Liver (tissue), 9 donors: ENCODE data around the gene RAB38. TPM values are rescaled to one million over a fixed set of nuclear protein-coding genes. Genes with fewer than 3 reads are reported as not detected.

Experiments used
- DNase-seq: peaks from one replicate; pipeline ENCODE4 v3.0.0-alpha.2; 2017; ENCODE audit warnings: low spot score
- H3K27ac ChIP-seq, 2 donors: one replicate each; pipeline ENCODE4 v1.7.0; 2013; ENCODE audit warnings: inconsistent platforms in 2 of 2, low read length in 2 of 2, control low read depth in 1 of 2, low read depth in 1 of 2, mild to moderate bottlenecking in 1 of 2
- H3K27me3 ChIP-seq, 4 donors: one replicate each; pipeline versions ENCODE4 v1.6.1 to v1.7.0; 2013; ENCODE audit warnings: low read length in 3 of 4, inconsistent platforms in 1 of 4, mild to moderate bottlenecking in 1 of 4, moderate library complexity in 1 of 4; ENCODE audit not compliant: control insufficient read depth in 4 of 4, insufficient read depth in 4 of 4
- H3K36me3 ChIP-seq, 4 donors: one replicate each; pipeline versions ENCODE4 v1.6.1 to v1.7.0; 2013; ENCODE audit warnings: low read length in 3 of 4, mild to moderate bottlenecking in 3 of 4, low read depth in 1 of 4, moderate library complexity in 1 of 4; ENCODE audit not compliant: control insufficient read depth in 4 of 4, insufficient read depth in 3 of 4
- H3K4me1 ChIP-seq, 4 donors: one replicate each; pipeline versions ENCODE4 v1.6.1 to v1.7.0; 2013; ENCODE audit warnings: low read length in 3 of 4, mild to moderate bottlenecking in 3 of 4, moderate library complexity in 1 of 4; ENCODE audit not compliant: control insufficient read depth in 4 of 4, insufficient read depth in 4 of 4
- H3K4me3 ChIP-seq, 3 donors: one replicate each; pipeline versions ENCODE4 v1.6.1 to v1.7.0; 2013; ENCODE audit warnings: low read length in 3 of 3, control low read depth in 1 of 3, low read depth in 1 of 3, mild to moderate bottlenecking in 1 of 3
- H3K9ac ChIP-seq, 2 donors: one replicate each; pipeline ENCODE4 v1.7.0; 2013; ENCODE audit warnings: low read length in 2 of 2, mild to moderate bottlenecking in 2 of 2, moderate library complexity in 2 of 2, control low read depth in 1 of 2, low read depth in 1 of 2
- H3K9me3 ChIP-seq, 4 donors: one replicate each; pipeline versions ENCODE4 v1.6.1 to v1.7.0; 2013; ENCODE audit warnings: low read length in 3 of 4; ENCODE audit not compliant: control insufficient read depth in 4 of 4
- EGR1 ChIP-seq, 2 donors: IDR thresholded peaks; 2 replicates each; pipeline ENCODE4 v1.6.1; 2016 to 2018; ENCODE audit warnings: antibody characterized with exemption in 2 of 2, low read depth in 2 of 2
- FOXA1 ChIP-seq: IDR thresholded peaks from 2 replicates; pipeline ENCODE4 v1.6.1; 2016; ENCODE audit warnings: antibody characterized with exemption
- FOXA2 ChIP-seq: IDR thresholded peaks from 2 replicates; pipeline ENCODE4 v1.6.1; 2016; ENCODE audit warnings: antibody characterized with exemption
- GABPA ChIP-seq, 2 donors: IDR thresholded peaks in 1 of 2; conservative IDR thresholded peaks in 1 of 2; 2 replicates each; pipeline ENCODE4 v1.6.1; 2016; ENCODE audit warnings: antibody characterized with exemption in 2 of 2, mild to moderate bottlenecking in 1 of 2, moderate library complexity in 1 of 2
- HNF4A ChIP-seq, 2 donors: conservative IDR thresholded peaks; 2 replicates each; pipeline ENCODE4 v1.6.1; 2016; ENCODE audit warnings: antibody characterized with exemption in 2 of 2, mild to moderate bottlenecking in 2 of 2
- HNF4G ChIP-seq: IDR thresholded peaks from 2 replicates; pipeline ENCODE4 v1.6.1; 2016; ENCODE audit warnings: antibody characterized with exemption
- JUND ChIP-seq, 2 donors: IDR thresholded peaks; 2 replicates each; pipeline ENCODE4 v1.6.1; 2016; ENCODE audit warnings: antibody characterized with exemption in 2 of 2
- NR2F2 ChIP-seq: IDR thresholded peaks from 2 replicates; pipeline ENCODE4 v1.6.1; 2016; ENCODE audit warnings: antibody characterized with exemption
- RXRA ChIP-seq, 2 donors: IDR thresholded peaks; 2 replicates each; pipeline ENCODE4 v1.6.1; 2017 to 2018; ENCODE audit warnings: antibody characterized with exemption in 2 of 2, mild to moderate bottlenecking in 1 of 2
- TAF1 ChIP-seq: conservative IDR thresholded peaks from 2 replicates; pipeline ENCODE4 v1.6.1; 2016; ENCODE audit warnings: antibody characterized with exemption, mild to moderate bottlenecking
- YY1 ChIP-seq: IDR thresholded peaks from 2 replicates; pipeline ENCODE4 v1.6.1; 2016; ENCODE audit warnings: antibody characterized with exemption, mild to moderate bottlenecking
- WGBS: extraction: QIAGEN DNeasy Blood & Tissue Kit; methylation state at CpG from one replicate; pipeline ENCODE4 v1.1.7; 2013; 5-methylcytosine and 5-hydroxymethylcytosine counted together
- polyA plus RNA-seq, 2 donors: library from polyadenylated mRNA; stranded (reverse) in 1 of 2; unstranded in 1 of 2; fragments of 200-250 nt in 1 of 2; fragments of >200 nt in 1 of 2; fragmentation: Nextera tagmentation in 1 of 2; extraction: Ambion mirVana in 1 of 2; gene quantifications; one replicate each; pipeline versions ENCODE4 v1.2.1 to v1.2.3, GENCODE V29; 2013 to 2015
- total RNA-seq, 2 donors: library from RNA; depleted of rRNA; stranded (reverse); fragments of >200 nt; gene quantifications; one replicate each; pipeline ENCODE4 v1.2.3, GENCODE V29; 2014
- TF ChIP-seq, protein P1 (sequence below): IDR thresholded peaks from 2 replicates; pipeline ENCODE4 v1.6.1; 2016; ENCODE audit warnings: antibody characterized with exemption
- TF ChIP-seq, protein P2 (sequence below): IDR thresholded peaks from 2 replicates; pipeline ENCODE4 v1.6.1; 2016; ENCODE audit warnings: antibody characterized with exemption, mild to moderate bottlenecking
- TF ChIP-seq, protein P3 (sequence below): IDR thresholded peaks from 2 replicates; pipeline ENCODE4 v1.6.1; 2016; ENCODE audit warnings: antibody characterized with exemption
- TF ChIP-seq, protein P4 (sequence below): fragments of 150-350 bp; IDR thresholded peaks from 2 replicates; pipeline ENCODE4 v1.5.1; 2017; ENCODE audit warnings: improper control_type of control experiment, low read depth, low read length; ENCODE audit not compliant: missing input control
- donor health status: healthy.
- donor health status: healthy.
- donor health status: healthy.
- donor health status: healthy.
- donor health status: healthy.

Gene RAB38
- total and polyA plus RNA-seq, 4 donors, result 0.32 to 2.2 (median 0.48) TPM

DNA sequence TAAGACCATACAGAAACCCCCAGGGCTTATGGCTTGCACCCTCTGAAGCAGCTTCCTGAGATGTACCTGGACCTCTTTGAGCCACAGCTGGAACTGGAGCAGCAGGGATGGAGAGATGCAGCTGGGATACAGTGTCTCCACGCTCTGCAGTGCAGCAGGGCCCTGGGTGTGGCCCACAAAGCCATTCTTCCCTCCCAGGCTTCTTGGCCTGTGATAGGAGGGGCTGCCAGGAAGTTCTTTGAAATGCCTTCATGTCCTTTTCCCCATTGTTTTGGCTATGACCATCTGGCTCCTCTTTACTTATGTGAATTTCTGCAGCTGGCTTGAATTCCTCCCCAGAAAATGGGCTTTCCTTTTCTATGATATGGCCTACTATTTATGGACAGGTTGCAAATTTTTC, 37.1 kb upstream of the RAB38 start:
- TF ChIP-seq FOXA2, result no peak
- TF ChIP-seq GABPA (IDR thresholded peaks at IDR 0.05 in 1 of 2, conservative IDR thresholded peaks at IDR 0.05 in 1 of 2), result no peak
- TF ChIP-seq, protein P1, sequence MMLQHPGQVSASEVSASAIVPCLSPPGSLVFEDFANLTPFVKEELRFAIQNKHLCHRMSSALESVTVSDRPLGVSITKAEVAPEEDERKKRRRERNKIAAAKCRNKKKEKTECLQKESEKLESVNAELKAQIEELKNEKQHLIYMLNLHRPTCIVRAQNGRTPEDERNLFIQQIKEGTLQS, result no peak
- no peak for TF ChIP-seq NR2F2
- no peak for TF ChIP-seq RXRA (IDR thresholded peaks at IDR 0.05)
- TF ChIP-seq, protein P2, sequence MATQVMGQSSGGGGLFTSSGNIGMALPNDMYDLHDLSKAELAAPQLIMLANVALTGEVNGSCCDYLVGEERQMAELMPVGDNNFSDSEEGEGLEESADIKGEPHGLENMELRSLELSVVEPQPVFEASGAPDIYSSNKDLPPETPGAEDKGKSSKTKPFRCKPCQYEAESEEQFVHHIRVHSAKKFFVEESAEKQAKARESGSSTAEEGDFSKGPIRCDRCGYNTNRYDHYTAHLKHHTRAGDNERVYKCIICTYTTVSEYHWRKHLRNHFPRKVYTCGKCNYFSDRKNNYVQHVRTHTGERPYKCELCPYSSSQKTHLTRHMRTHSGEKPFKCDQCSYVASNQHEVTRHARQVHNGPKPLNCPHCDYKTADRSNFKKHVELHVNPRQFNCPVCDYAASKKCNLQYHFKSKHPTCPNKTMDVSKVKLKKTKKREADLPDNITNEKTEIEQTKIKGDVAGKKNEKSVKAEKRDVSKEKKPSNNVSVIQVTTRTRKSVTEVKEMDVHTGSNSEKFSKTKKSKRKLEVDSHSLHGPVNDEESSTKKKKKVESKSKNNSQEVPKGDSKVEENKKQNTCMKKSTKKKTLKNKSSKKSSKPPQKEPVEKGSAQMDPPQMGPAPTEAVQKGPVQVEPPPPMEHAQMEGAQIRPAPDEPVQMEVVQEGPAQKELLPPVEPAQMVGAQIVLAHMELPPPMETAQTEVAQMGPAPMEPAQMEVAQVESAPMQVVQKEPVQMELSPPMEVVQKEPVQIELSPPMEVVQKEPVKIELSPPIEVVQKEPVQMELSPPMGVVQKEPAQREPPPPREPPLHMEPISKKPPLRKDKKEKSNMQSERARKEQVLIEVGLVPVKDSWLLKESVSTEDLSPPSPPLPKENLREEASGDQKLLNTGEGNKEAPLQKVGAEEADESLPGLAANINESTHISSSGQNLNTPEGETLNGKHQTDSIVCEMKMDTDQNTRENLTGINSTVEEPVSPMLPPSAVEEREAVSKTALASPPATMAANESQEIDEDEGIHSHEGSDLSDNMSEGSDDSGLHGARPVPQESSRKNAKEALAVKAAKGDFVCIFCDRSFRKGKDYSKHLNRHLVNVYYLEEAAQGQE, result no peak
- TF ChIP-seq JUND (IDR thresholded peaks at IDR 0.05), result no peak
- Histone ChIP-seq H3K36me3 (no peaks in the 10 kb centered on the region), H3K4me3 (no peak overlapping the region), H3K9me3 (no peaks in the 10 kb centered on the region), H3K4me1 (peaks cover 0 to 10% (median 3%) of the 10 kb centered on the region in 4 donors), H3K27ac (no peak overlapping the region), H3K9ac (no peak overlapping the region), H3K27me3 (no peaks in the 10 kb centered on the region)
- WGBS, result 66% methylated on average over 1 of the region's 1 CpG
- DNase-seq, result no peak

DNA sequence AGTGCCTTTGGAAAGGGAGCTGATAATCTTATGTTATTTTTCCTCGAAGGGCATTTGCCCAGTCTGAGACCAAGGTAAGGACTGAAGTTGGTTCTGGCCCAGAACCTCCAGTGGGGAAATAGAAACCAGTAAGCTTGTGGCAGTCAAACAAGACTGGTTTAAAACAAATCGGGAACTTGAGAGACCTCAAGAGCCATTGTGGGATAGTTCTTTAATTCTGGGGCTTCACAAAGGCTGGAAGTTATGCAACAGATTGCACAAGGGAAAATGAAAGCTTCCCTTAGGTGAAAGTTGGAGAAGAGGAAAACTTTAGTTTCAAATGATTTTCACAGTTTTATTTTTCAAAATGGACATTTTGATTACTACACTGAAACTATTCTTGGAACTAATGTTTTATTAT, 33.5 kb upstream of the RAB38 start:
- no peak for DNase-seq
- no peak overlapping the region for H3K27ac ChIP-seq
- 60% methylated on average over 2 of the region's 2 CpGs for WGBS
- no peaks in the 10 kb centered on the region for H3K9me3 ChIP-seq
- H3K4me1 ChIP-seq, result peaks cover 0 to 10% (median 3%) of the 10 kb centered on the region in 4 donors
- H3K27me3 ChIP-seq, result no peaks in the 10 kb centered on the region
- H3K36me3 ChIP-seq, result no peaks in the 10 kb centered on the region
- TF ChIP-seq FOXA1 (no peak), YY1 (peak; percentile 31)
- H3K9ac ChIP-seq, result no peak overlapping the region
- peak overlapping the region in 1 of 3 donors; percentile 12 for H3K4me3 ChIP-seq

DNA sequence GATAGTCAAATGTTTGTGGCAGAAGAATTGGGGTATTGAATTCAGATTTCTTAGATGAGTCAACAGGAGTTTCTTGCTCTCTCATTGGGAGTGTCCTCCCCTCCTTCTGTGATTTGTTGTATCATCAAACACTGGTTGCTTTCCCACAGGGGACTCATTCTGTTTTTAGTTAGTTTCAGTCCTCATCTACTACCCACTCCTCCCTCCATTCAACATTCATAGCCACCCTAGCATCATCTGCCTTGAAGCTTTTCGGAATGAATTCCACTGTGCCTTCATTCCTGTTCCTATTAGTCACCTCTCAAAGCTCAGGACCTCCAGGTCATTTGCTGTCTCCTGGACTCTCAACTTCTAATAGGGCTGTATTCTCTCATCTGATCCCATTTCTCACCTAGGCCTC, 31.5 kb upstream of the RAB38 start:
- no peak for TF ChIP-seq NR2F2
- TF ChIP-seq EGR1 (IDR thresholded peaks at IDR 0.05; ENCODE audit: low read depth in 2 of 2), result no peak
- no peak for TF ChIP-seq HNF4A (conservative IDR thresholded peaks at IDR 0.05)
- TF ChIP-seq, protein P3, sequence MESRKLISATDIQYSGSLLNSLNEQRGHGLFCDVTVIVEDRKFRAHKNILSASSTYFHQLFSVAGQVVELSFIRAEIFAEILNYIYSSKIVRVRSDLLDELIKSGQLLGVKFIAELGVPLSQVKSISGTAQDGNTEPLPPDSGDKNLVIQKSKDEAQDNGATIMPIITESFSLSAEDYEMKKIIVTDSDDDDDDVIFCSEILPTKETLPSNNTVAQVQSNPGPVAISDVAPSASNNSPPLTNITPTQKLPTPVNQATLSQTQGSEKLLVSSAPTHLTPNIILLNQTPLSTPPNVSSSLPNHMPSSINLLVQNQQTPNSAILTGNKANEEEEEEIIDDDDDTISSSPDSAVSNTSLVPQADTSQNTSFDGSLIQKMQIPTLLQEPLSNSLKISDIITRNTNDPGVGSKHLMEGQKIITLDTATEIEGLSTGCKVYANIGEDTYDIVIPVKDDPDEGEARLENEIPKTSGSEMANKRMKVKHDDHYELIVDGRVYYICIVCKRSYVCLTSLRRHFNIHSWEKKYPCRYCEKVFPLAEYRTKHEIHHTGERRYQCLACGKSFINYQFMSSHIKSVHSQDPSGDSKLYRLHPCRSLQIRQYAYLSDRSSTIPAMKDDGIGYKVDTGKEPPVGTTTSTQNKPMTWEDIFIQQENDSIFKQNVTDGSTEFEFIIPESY, result no peak
- no peak for TF ChIP-seq FOXA1
- TF ChIP-seq, protein P4, sequence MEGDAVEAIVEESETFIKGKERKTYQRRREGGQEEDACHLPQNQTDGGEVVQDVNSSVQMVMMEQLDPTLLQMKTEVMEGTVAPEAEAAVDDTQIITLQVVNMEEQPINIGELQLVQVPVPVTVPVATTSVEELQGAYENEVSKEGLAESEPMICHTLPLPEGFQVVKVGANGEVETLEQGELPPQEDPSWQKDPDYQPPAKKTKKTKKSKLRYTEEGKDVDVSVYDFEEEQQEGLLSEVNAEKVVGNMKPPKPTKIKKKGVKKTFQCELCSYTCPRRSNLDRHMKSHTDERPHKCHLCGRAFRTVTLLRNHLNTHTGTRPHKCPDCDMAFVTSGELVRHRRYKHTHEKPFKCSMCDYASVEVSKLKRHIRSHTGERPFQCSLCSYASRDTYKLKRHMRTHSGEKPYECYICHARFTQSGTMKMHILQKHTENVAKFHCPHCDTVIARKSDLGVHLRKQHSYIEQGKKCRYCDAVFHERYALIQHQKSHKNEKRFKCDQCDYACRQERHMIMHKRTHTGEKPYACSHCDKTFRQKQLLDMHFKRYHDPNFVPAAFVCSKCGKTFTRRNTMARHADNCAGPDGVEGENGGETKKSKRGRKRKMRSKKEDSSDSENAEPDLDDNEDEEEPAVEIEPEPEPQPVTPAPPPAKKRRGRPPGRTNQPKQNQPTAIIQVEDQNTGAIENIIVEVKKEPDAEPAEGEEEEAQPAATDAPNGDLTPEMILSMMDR, result no peak
- no peak for TF ChIP-seq YY1
- TF ChIP-seq GABPA (IDR thresholded peaks at IDR 0.05 in 1 of 2, conservative IDR thresholded peaks at IDR 0.05 in 1 of 2), result no peak
- no peak for TF ChIP-seq JUND (IDR thresholded peaks at IDR 0.05)
- TF ChIP-seq, protein P1, result no peak
- no peak for TF ChIP-seq HNF4G
- TF ChIP-seq, protein P2, result no peak
- no peak for TF ChIP-seq TAF1
- no peak for DNase-seq
- Histone ChIP-seq H3K27ac (no peak overlapping the region), H3K36me3 (no peaks in the 10 kb centered on the region), H3K9ac (no peak overlapping the region), H3K4me3 (no peak overlapping the region), H3K27me3 (no peaks in the 10 kb centered on the region), H3K4me1 (peaks cover 0 to 10% (median 3%) of the 10 kb centered on the region in 4 donors), H3K9me3 (no peaks in the 10 kb centered on the region)
- WGBS, result 0% methylated on average over 1 of the region's 1 CpG
